GM23338 (cell line): ENCODE results near the gene TMEM87B. TPM values are rescaled to one million over a fixed set of nuclear protein-coding genes. Genes with fewer than 3 reads are reported as not detected.

ENCODE experiments used
- ATAC-seq: fragments of 200-7000 bp; cut with Tn5 transposase; 3 replicates; pipeline ENCODE4 v1.9.1; 2020
- DNase-seq: peaks from one replicate; pipeline ENCODE4 v3.0.0-alpha.2; 2015; ENCODE audit warnings: low spot score
- H2AFZ ChIP-seq: fragments of 200-600 bp; sonication (generic); 2 replicates; pipeline ENCODE4 v1.8.0; 2016; ENCODE audit warnings: antibody characterized with exemption, mild to moderate bottlenecking, moderate library complexity
- H3F3A ChIP-seq: fragments of 200-600 bp; sonication (generic); replicated peaks from 2 replicates; pipeline ENCODE4 v1.8.0; 2017; ENCODE audit warnings: antibody characterized with exemption, mixed run types, low read depth
- H3K27ac ChIP-seq: fragments of 200-600 bp; sonication (generic); 2 replicates; pipeline ENCODE4 v1.6.1; 2016; ENCODE audit warnings: low read depth
- H3K27me3 ChIP-seq: fragments of 200-600 bp; sonication (generic); 2 replicates; pipeline ENCODE4 v1.8.0; 2016; ENCODE audit warnings: mild to moderate bottlenecking, mixed run types, moderate library complexity; ENCODE audit not compliant: insufficient read depth
- H3K36me3 ChIP-seq: fragments of 200-600 bp; sonication (generic); 2 replicates; pipeline ENCODE4 v1.8.0; 2016; ENCODE audit warnings: mild to moderate bottlenecking; ENCODE audit not compliant: insufficient read depth
- H3K4me1 ChIP-seq: fragments of 200-600 bp; sonication (generic); 2 replicates; pipeline ENCODE4 v1.8.0; 2016; ENCODE audit warnings: mild to moderate bottlenecking, moderate library complexity; ENCODE audit not compliant: insufficient read depth
- H3K4me2 ChIP-seq: fragments of 200-600 bp; sonication (generic); 2 replicates; pipeline ENCODE4 v1.7.1; 2017; ENCODE audit warnings: mixed run types
- H3K4me3 ChIP-seq: fragments of 200-600 bp; sonication (generic); 2 replicates; pipeline ENCODE4 v1.6.1; 2016; ENCODE audit warnings: mixed run types
- H3K79me2 ChIP-seq: fragments of 200-600 bp; sonication (generic); replicated peaks from 2 replicates; pipeline ENCODE4 v1.8.0; 2017; ENCODE audit warnings: mild to moderate bottlenecking; ENCODE audit not compliant: insufficient read depth
- H3K9me2 ChIP-seq: fragments of 200-600 bp; sonication (generic); 2 replicates; pipeline ENCODE4 v1.8.0; 2017; ENCODE audit not compliant: insufficient read depth
- H4K20me1 ChIP-seq: fragments of 200-600 bp; sonication (generic); replicated peaks from 2 replicates; pipeline ENCODE4 v1.8.0; 2017; ENCODE audit warnings: mild to moderate bottlenecking; ENCODE audit not compliant: insufficient read depth
- H3K27ac Mint-ChIP-seq: 2 replicates; pipeline ENCODE4 v1.8.0; 2020; ENCODE audit warnings: inconsistent platforms, mild to moderate bottlenecking, moderate library complexity, mixed read lengths
- H3K27me3 Mint-ChIP-seq: 3 replicates; pipeline ENCODE4 v1.8.0; 2022; ENCODE audit warnings: low read depth, mild to moderate bottlenecking, moderate library complexity, mixed read lengths, inconsistent platforms; ENCODE audit not compliant: insufficient read depth, poor library complexity
- H3K36me3 Mint-ChIP-seq: 3 replicates; pipeline ENCODE4 v1.8.0; 2021; ENCODE audit warnings: low read depth, mild to moderate bottlenecking, inconsistent platforms, moderate library complexity, mixed read lengths
- H3K4me1 Mint-ChIP-seq: 3 replicates; pipeline ENCODE4 v1.8.0; 2020; ENCODE audit warnings: mild to moderate bottlenecking, inconsistent platforms, mixed read lengths
- H3K4me3 Mint-ChIP-seq: 3 replicates; pipeline ENCODE4 v1.8.0; 2021; ENCODE audit warnings: moderate library complexity, mild to moderate bottlenecking, inconsistent platforms, mixed read lengths
- H3K9me3 Mint-ChIP-seq: 3 replicates; pipeline ENCODE4 v1.8.0; 2020; ENCODE audit warnings: moderate library complexity, mild to moderate bottlenecking, inconsistent platforms, mixed read lengths
- CREB1 ChIP-seq: fragments of 250-450 bp; sonication (Bioruptor Pico); IDR thresholded peaks from 2 replicates; pipeline ENCODE4 v1.5.0; 2020; ENCODE audit warnings: low read depth, mild to moderate bottlenecking, moderate library complexity
- ETS1 ChIP-seq: IDR thresholded peaks from 2 replicates; pipeline ENCODE4 v1.6.1; 2016; ENCODE audit warnings: antibody characterized with exemption
- EZH2 ChIP-seq: fragments of 200-600 bp; sonication (generic); IDR thresholded peaks from one replicate; pipeline ENCODE4 v1.8.0; 2017; ENCODE audit warnings: antibody characterized with exemption, mild to moderate bottlenecking, low read depth; ENCODE audit not compliant: unreplicated experiment
- EZH2phosphoT487 ChIP-seq: fragments of 200-600 bp; sonication (generic); IDR thresholded peaks from one replicate; pipeline ENCODE4 v1.8.1; 2018; ENCODE audit warnings: antibody characterized with exemption; ENCODE audit not compliant: unreplicated experiment
- JUNB ChIP-seq: IDR thresholded peaks from one replicate; pipeline ENCODE4 v1.6.1; 2016; ENCODE audit warnings: antibody characterized with exemption; ENCODE audit not compliant: unreplicated experiment
- NANOG ChIP-seq: IDR thresholded peaks from 2 replicates; pipeline ENCODE4 v1.6.1; 2016; ENCODE audit warnings: antibody characterized with exemption, borderline replicate concordance
- POLR2AphosphoS5 ChIP-seq: IDR thresholded peaks from 2 replicates; pipeline ENCODE4 v1.6.1; 2016; ENCODE audit warnings: antibody characterized with exemption, low read depth
- STAT1 ChIP-seq: IDR thresholded peaks from one replicate; pipeline ENCODE4 v1.6.1; 2016; ENCODE audit warnings: antibody characterized with exemption; ENCODE audit not compliant: unreplicated experiment
- ZNF114 ChIP-seq: fragments of 250-450 bp; sonication (Bioruptor Pico); IDR thresholded peaks from 2 replicates; pipeline ENCODE4 v1.5.0; 2020; ENCODE audit warnings: mild to moderate bottlenecking, moderate library complexity
- ZNF331 ChIP-seq: fragments of 250-450 bp; sonication (Bioruptor Pico); IDR thresholded peaks from 2 replicates; pipeline ENCODE4 v1.5.0; 2020; ENCODE audit warnings: low read depth, mild to moderate bottlenecking, moderate library complexity
- ZNF462 ChIP-seq: fragments of 250-450 bp; sonication (Bioruptor Pico); IDR thresholded peaks from 2 replicates; pipeline ENCODE4 v1.5.0; 2020; ENCODE audit warnings: mild to moderate bottlenecking, moderate library complexity
- polyA plus RNA-seq: library from polyadenylated mRNA; unstranded; fragments of >200 nt; fragmentation: Nextera tagmentation; extraction: Ambion mirVana; gene quantifications from 2 replicates; pipeline ENCODE4 v1.2.1, GENCODE V29; 2016
- total RNA-seq: library from RNA; depleted of rRNA; stranded (reverse); fragments of >200 nt; shearing (Covaris generic); gene quantifications from 2 replicates; pipeline ENCODE4 v1.2.3, GENCODE V29; 2014
- TF ChIP-seq, protein P1 (sequence below), 2 experiments: fragments of 200-600 bp in 1 of 2; sonication (generic) in 1 of 2; conservative IDR thresholded peaks; 2 replicates each; pipeline versions ENCODE4 v1.5.1 to v1.6.1; 2016 to 2017; ENCODE audit warnings: antibody characterized with exemption in 2 of 2, low read depth in 2 of 2, mild to moderate bottlenecking in 2 of 2, moderate library complexity in 1 of 2
- TF ChIP-seq, protein P2 (sequence below): IDR thresholded peaks from one replicate; pipeline ENCODE4 v1.6.1; 2018; ENCODE audit warnings: antibody characterized with exemption; ENCODE audit not compliant: unreplicated experiment

The TMEM87B gene
- total and polyA plus RNA-seq, 2 experiments from 2014 or later: 7.0 to 15.4 TPM

DNA sequence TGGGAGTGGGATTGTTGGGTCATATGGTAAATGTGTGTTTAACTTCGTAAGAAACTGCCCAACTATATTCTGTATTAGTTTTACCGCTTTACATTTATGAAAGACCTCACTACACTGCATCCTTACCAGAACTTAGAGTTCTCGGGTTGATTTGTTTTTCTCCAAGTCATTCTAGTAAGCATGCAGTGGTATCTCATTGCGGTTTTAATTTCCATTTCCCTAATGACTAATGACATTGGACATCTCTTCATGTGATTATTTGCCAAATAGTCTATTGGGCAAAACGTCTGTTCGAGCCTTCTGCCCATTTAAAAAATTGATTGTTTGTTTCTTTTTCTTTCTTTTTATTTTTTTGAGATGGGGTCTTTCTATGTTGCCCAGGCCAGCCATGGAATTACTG lies 89.9 kb downstream of the TMEM87B start:
- Mint-ChIP-seq H3K4me1 (peaks cover 8% of the 10 kb centered on the region), H3K9me3 (no peaks in the 10 kb centered on the region), H3K4me3 (no peak overlapping the region), H3K27me3 (peaks cover 22% of the 10 kb centered on the region), H3K27ac (no peak overlapping the region), H3K36me3 (no peaks in the 10 kb centered on the region; the same call in 2 of the 3 replicates)
- no peak overlapping the region for H2AFZ ChIP-seq
- H3K79me2 ChIP-seq: no peaks in the 10 kb centered on the region
- 0 out of 2 replicates have a peak, but pooled peaks cover 2% of the 10 kb centered on the region for H4K20me1 ChIP-seq
- no peak overlapping the region for H3K27ac ChIP-seq
- TF ChIP-seq ZNF331: no peak
- TF ChIP-seq, protein P1, sequence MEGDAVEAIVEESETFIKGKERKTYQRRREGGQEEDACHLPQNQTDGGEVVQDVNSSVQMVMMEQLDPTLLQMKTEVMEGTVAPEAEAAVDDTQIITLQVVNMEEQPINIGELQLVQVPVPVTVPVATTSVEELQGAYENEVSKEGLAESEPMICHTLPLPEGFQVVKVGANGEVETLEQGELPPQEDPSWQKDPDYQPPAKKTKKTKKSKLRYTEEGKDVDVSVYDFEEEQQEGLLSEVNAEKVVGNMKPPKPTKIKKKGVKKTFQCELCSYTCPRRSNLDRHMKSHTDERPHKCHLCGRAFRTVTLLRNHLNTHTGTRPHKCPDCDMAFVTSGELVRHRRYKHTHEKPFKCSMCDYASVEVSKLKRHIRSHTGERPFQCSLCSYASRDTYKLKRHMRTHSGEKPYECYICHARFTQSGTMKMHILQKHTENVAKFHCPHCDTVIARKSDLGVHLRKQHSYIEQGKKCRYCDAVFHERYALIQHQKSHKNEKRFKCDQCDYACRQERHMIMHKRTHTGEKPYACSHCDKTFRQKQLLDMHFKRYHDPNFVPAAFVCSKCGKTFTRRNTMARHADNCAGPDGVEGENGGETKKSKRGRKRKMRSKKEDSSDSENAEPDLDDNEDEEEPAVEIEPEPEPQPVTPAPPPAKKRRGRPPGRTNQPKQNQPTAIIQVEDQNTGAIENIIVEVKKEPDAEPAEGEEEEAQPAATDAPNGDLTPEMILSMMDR (conservative IDR thresholded peaks at IDR 0.05; ENCODE audit: low read depth in 2 of 2): no peak
- TF ChIP-seq, protein P2, sequence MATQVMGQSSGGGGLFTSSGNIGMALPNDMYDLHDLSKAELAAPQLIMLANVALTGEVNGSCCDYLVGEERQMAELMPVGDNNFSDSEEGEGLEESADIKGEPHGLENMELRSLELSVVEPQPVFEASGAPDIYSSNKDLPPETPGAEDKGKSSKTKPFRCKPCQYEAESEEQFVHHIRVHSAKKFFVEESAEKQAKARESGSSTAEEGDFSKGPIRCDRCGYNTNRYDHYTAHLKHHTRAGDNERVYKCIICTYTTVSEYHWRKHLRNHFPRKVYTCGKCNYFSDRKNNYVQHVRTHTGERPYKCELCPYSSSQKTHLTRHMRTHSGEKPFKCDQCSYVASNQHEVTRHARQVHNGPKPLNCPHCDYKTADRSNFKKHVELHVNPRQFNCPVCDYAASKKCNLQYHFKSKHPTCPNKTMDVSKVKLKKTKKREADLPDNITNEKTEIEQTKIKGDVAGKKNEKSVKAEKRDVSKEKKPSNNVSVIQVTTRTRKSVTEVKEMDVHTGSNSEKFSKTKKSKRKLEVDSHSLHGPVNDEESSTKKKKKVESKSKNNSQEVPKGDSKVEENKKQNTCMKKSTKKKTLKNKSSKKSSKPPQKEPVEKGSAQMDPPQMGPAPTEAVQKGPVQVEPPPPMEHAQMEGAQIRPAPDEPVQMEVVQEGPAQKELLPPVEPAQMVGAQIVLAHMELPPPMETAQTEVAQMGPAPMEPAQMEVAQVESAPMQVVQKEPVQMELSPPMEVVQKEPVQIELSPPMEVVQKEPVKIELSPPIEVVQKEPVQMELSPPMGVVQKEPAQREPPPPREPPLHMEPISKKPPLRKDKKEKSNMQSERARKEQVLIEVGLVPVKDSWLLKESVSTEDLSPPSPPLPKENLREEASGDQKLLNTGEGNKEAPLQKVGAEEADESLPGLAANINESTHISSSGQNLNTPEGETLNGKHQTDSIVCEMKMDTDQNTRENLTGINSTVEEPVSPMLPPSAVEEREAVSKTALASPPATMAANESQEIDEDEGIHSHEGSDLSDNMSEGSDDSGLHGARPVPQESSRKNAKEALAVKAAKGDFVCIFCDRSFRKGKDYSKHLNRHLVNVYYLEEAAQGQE: no peak
- TF ChIP-seq NANOG: no peak
- no peak for TF ChIP-seq POLR2AphosphoS5
- no peak for TF ChIP-seq EZH2
- no peak for TF ChIP-seq ETS1
- no peak for TF ChIP-seq CREB1 (CRISPR knock-in tag)
- TF ChIP-seq ZNF114: no peak
- no peak for TF ChIP-seq STAT1
- no peak for TF ChIP-seq JUNB
- no peak for TF ChIP-seq EZH2phosphoT487
- no peak for TF ChIP-seq ZNF462 (CRISPR knock-in tag)
- ATAC-seq: no peak
- H3K36me3 ChIP-seq: no peaks in the 10 kb centered on the region
- H3K4me2 ChIP-seq: no peak overlapping the region
- peaks cover 29% of the 10 kb centered on the region for H3K27me3 ChIP-seq
- DNase-seq: no peak
- H3K4me1 ChIP-seq: peaks cover 4% of the 10 kb centered on the region; the same call in 1 of the 2 replicates
- H3F3A ChIP-seq: 0 out of 2 replicates have a peak, but pooled peaks cover 3% of the 10 kb centered on the region
- no peak overlapping the region for H3K4me3 ChIP-seq
- H3K9me2 ChIP-seq: 0 out of 2 replicates have a peak, but pooled peaks cover 3% of the 10 kb centered on the region
